Endometrial microvascular endothelial cells (primary cell): ENCODE results near the gene LGALS9. TPM values are rescaled to one million over a fixed set of nuclear protein-coding genes. Genes with fewer than 3 reads are reported as not detected.

Experiments used
- in situ Hi-C: cut with HindIII; loops from 2 replicates; pipeline ENCODE4 v1.10.0; 2017; ENCODE audit warnings: low sequenced_read_pairs, low pct_unique_long_range_greater_than_20kb; ENCODE audit errors: inconsistent ontology term
- total RNA-seq: library from RNA; depleted of rRNA; stranded (reverse); fragments of >200 nt; gene quantifications from one replicate; pipeline ENCODE4 v1.2.3, GENCODE V29; 2015; ENCODE audit errors: inconsistent ontology term

The LGALS9 gene
- 99.8 TPM for total RNA-seq

DNA sequence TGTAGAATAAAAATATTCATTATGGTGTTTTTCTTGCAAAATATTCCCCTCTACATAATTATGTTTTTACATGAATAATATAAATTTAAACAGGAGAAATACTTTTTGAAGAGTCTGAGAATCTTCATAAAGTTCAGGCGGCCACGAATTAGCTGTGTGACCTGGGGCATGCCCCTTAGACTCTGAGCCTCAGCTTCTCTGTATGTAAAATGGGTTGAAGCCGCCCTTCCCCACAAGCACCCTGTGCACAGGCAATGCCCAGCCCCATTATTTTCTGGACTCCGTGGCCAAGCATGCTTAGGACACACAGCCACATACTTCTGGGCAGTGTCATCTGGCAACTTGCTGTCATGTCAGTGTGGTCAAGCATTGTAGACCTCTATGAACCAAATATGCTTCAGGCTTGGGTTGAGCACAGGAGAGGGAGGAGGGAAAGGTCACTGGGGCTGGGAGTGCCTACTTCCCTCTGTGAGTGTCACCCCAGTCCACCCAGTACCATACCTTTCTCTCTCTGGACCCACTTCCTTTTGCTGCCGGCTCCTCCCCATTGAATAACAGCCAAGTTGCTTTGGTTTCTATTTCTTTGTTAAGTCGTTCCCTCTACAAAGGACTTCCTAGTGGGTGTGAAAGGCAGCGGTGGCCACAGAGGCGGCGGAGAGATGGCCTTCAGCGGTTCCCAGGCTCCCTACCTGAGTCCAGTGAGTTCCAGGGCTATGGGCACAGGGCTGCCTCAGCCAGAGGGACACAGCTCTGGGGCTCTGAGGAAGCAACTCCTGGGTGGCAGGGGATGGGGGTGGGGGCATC is at the start of gene LGALS9:
LGALS9 (plus strand) TSS at position 582 of the 804 bp plus-strand sequence; CDS start at position 660, 78 bp downstream.
- in situ Hi-C loops, result no loop called here

- in situ Hi-C loops, result no loop called here
These were observed 48.3 kb upstream of the LGALS9 start for GRCh38 chr17:27582696-27583095.

DNA sequence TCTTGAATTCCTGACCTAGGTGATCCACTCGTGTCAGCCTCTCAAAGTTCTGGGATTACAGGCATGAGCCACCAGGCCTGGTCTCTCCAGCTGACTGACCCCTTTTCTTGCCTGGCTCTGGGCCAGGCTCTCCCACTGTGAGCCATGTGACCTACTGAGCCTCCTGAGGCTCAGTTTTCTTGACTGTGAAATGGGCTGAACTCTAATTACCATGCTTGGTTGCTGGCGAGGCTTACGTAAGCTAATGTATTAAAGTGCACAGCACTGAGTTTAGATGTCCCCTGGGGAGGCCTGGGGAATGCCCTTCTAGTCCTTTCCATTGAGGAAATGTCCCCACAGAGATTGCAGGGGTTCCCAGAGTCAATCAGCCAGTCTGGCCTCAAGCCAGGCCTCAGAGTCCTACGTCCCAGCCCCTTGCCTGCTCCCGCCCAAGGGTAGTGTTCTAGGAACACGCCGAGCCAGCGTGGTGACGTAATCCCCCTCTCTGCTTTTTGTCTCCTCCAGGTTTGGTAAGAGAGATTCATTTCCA is 45.8 kb upstream of the LGALS9 start:
- in situ Hi-C loops, result no loop called here

GRCh38 chr17:27585792-27586191 is 45.2 kb upstream of the LGALS9 start:
- in situ Hi-C loops, result no loop called here

GRCh38 chr17:27586203-27586721 is 44.7 kb upstream of the LGALS9 start:
- in situ Hi-C loops, result no loop called here

GRCh38 chr17:27588354-27588753 is 42.6 kb upstream of the LGALS9 start:
- in situ Hi-C loops, result no loop called here

DNA sequence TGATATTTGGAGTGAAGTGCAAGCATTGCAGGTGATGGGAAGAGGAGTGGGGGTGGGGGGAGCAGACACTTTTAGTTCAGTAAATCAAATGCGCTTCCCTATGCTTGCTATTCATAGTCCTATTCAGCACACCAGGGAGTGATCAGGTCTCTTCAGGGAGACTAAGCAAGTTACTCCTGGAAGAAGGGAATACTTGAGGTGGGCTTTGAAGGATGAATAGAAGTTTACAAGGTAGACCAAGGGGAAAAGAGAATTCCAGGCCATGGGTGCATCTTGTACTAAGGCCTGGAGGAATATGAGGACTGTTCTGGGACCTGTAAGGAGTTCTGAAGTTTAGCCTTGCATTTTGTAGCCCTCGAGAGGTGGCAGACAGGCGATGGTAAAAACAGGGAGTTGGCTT is 40.1 kb upstream of the LGALS9 start:
- in situ Hi-C loops, result no loop called here

GRCh38 chr17:27591986-27592385 is 39.0 kb upstream of the LGALS9 start:
- in situ Hi-C loops, result no loop called here

GRCh38 chr17:27593232-27593856 is 37.6 kb upstream of the LGALS9 start:
- in situ Hi-C loops, result no loop called here

DNA sequence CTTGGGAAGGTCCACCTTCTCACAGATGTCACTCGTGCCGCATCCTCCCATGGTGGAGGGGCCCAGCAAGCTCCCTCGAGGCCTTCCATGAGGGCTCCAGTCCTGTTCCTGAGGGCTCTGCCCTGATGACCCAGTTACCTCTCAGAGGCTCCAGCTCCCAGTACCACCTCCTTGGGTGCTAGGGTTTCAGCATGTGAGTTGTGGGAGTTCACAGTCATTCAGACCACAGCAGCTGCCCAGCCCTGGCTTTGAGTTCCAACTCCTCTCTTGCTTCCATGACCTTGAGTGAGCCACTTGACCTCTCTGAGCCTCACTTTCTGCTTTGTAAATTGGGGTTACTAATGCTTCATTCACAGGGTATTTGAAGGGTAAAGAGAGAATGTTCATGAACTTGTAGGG is 37.1 kb upstream of the LGALS9 start:
- in situ Hi-C loops, result no loop called here

DNA sequence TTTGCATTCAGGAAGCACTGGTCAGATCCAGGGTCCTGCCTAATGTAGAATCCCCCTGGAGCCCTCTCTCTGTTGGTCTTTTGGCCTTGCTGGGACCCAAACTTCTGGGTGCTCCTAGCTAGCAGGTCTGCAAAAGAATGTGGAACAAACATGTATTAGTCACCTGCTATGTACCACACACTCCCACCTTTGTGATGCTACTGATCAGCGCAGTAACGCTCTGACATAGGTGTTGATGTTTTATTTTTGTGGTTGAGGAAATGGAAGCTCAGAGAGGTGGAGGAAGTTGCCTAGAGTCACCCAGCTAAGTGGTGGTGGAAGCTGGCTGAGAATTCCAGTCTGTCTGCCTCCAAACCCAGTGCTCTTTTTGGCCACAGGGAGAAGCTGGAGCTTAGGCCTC is 35.8 kb upstream of the LGALS9 start:
- in situ Hi-C loops, result no loop called here

DNA sequence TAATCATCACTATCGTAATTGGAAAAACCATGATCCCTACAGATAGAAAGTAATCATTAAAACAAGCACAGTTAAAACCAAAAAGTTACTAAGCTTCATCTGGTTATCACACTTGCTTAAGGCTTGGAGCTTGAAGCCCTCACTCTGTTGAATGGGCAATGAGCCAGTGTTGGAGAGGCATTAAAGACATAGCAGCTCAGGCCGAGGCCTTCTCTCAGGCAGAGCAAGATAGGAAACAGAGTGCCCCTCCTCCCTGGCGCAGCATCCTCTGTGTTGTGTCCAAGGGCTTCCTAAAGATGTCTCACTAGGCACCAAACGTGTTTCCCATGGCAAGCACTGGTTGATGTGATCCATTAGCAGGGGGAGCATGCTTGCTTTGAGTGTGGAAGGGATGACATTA is 34.9 kb upstream of the LGALS9 start:
- in situ Hi-C loops, result no loop called here

DNA sequence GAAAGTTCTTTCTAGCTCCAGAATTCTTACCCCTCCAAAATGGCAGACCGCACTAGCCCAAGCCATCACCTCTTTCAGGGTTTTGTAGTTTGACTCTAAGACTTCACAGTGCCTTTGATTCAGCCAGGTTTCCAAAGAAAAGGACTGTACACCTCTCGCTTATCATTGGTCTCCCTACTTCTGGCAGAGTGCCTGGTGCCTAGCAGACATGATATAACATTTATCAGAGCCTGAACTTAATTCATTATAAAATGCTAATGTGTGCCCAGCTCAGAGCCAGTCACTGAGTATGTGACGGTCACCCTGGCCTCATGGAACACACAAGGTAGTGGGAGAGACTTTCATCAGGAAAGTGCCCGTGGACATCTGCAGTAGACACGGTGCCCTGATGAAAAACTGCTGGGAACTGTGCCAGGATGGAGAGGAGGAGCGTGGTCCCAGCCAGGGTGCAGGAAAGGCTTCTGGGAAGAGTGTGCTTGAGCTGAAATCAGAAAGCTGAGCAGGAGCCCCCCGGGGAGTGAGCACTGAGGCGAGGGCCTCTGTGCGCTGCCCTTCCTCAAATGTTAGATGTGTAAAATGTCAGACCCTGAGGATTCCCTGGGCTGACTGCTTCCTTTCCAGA is 34.3 kb upstream of the LGALS9 start:
- in situ Hi-C loops, result no loop called here

DNA sequence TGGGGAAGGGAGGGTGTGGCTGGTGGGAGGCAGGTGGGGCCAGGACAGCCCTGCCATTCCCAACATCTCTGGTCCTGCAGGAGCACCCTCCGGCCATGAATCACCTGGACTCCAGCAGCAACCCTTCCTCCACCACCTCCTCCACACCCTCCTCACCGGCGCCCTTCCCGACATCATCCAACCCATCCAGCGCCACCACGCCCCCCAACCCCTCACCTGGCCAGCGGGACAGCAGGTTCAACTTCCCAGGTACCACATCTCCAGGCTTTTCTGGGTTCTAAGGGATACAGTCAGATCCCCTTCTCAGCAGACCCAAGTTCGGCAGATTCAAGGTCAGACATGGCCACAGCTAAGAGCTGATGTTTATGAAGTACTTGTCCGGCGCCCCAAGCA is 33.8 kb upstream of the LGALS9 start:
- in situ Hi-C loops, result no loop called here

DNA sequence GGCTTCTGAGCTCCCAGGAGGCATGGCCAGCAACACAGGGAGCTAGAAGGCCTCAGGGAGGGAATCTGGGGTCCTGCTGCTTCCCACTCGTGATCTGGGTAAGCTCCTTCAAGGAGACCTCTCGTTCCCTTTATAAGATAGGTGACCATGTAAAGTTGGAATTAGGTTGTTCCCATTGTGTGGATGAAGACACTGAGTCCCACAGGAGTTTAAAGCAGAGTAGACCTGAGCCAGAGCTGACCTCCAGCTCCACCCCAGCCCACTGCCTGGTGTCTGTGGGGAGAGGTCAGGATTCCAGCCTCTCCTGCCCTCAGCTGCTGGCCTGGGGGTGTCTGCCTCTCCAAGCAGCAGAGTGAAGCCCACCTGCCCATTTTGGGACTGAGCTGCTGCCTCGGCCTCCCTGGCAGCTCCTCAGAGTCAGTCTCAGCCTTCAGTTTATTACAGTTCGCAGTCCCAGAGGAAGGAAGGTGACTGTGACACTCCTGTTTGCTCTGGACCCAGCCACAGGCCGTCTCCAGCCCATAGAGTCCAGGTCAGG is 33.1 kb upstream of the LGALS9 start:
- in situ Hi-C loops, result no loop called here

DNA sequence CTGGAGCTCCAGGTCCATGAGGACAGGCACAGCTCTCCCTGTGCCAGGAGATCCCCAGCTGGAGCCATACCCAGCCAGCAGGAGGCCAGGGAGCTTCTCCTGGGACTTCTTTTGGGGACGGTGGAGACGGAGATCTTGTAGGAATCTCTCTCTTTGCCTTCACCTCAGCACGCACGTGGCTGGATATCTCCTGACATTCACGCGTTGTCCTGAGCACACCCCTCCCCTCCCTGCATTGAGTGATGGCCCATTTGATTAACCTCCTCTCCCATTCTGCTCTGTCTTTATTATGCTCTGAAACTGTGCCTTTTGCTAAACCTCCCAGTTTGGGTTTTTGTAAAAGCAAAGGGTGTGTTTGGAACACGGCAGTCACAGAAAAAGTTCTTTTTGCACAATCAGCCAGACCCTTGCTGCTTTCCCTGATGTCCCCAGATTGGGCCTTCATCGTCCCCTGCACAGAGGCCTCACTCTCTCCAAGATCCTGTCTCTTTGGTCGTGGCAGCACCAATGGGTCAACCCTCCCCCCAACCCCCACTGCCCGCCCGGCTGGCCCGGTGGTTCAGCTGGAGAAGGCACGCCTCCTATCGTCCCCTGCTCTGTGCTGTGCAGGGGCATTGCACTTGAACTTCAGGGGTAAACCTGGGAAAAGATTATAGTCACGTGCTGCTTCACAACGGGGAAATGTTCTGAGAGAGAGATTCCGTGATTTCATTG is 32.5 kb upstream of the LGALS9 start:
- in situ Hi-C loops, result no loop called here

GRCh38 chr17:27600471-27600870 is 30.5 kb upstream of the LGALS9 start:
- in situ Hi-C loops, result no loop called here

DNA sequence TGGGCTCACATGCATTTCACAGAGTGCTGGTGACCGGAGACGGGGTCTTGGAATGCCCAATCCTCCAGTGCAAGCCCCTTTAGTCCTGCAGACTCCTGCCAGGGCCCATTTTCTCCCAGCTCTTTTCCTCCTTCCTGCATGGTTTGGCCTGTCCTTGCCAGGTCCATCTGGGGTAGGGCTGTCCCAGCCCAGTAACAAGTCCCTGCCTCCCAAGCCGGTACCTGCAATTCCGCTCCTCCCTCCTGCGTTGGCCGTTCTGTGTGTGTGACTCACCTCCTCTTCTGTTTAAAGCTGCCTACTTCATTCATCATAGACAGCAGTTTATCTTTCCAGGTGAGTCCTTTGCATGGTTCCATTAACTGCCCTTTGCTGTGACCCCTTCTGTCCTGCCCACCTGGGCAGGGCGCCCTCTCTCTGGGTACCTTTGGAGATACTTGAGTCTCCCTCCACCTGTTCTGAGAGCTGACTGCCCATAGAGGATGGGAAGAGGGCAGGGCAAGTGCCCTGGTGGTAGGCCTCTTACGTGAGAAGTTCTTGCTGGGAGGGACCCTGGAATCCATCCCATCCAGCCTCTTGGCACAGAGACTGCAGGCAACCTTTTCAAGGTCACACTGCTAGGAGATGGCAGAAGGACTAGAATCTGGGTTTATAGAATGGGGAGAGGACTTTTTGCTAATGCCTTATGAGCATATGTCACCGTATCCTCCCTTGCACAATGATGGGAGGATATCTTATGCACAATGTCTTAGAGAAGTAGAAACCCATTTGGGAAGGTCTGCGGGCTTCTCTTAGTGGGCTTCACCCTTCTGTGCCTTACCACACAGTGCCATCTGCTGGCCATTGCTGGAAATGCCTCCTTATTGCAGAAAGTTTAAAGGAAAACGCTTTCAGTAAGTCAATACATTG is 29.7 kb upstream of the LGALS9 start:
- in situ Hi-C loops, result no loop called here
